Stimulated activated CD8-positive, alpha-beta memory T cell treated with anti-CD3 and anti-CD28 coated beads, Interleukin-4, amount 100 ng/mL, for 48 hours (primary cell): Measurements from ENCODE around the gene MAD2L1.
"Not testable (repeated sequence)": the region's sequence is repeated elsewhere in the genome, so short reads cannot be mapped to it uniquely, and the experiment has no call there.

Source experiments
- DNase-seq: peaks from one replicate; pipeline ENCODE4 v3.0.0-alpha.2; 2020

Gene MAD2L1

DNA sequence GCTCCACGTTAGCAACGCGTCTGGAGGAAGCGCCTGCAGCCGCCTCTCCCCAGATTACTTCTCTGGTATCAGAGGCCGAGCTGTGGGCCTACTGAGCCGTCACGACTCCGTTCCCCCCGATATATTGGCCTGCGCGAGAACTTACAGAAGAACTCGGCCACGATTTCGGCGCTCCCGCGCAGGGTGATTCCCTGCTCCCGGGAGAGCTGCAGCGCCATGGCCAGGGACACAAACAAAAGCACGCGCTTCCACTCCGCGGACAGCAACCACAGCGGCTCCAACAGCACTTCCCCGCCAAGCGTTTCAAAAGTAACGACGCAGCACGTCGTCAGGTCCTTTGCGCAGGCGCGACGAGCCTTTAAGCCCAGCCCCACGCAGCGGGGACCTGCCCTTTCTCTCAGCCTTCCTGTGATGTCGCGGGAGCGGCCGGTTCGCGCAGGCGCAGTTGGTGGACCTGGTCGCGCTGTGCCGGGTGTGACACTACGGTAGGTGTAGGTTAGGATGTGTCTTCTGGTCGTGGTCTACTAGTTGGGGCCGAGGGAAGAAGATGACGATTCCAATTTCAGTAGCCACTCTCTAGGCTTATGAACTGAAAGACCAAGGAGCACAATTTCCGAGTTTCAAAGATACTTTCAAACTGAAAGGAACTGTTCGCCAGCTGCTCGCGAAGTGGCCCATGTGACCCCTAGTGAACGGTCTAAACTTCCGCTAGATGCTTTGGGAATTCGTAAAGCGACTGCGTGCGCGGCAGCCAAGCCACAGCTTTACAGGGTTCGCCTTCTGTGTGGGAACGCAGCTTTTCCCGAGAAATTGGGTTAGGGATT lies at the start of gene MAD2L1:
Gene MAD2L1, minus strand, starts transcription at position 332 of the 824 bp plus-strand sequence. Its CDS starts 114 bp downstream, at position 218.
- DNase-seq, result peak; percentile 98

DNA sequence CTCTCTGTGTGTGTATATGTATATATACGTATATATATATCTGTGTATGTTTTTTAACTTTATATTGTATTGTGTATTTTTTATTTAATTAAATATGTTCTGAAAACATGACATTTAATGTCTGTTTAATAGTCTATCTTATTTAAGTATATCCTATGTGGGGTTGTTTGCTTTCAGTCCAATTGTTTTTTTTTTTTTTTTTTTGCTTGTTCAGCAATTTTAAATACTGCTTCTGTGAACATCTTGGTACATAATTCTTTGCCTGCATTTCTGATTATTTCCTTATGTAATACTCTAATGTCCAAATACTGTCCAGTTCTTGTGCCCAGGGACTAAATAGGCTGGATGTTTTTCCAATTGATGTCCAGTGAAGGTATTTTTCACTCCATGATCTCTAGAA lies 45.1 kb upstream of the MAD2L1 start:
- no peak for DNase-seq

DNA sequence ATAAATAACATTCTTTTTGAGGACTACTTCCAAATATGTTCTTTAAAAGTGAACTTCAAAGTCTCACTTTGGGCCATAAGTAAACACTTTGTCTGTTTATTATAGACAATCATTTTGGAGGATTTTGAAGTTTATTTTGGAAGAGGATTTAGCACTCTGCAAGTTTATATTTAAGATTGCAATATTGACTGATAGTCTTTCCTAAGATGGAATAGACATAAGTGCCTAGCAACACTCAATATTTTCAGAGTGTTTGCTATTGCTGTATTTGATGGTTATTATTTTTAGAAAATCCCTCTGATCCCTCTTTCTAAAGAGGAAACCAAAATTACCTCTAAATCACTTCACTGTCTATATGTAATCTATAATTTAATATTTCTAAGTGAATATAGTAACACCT lies 42.8 kb upstream of the MAD2L1 start:
- no peak for DNase-seq

DNA sequence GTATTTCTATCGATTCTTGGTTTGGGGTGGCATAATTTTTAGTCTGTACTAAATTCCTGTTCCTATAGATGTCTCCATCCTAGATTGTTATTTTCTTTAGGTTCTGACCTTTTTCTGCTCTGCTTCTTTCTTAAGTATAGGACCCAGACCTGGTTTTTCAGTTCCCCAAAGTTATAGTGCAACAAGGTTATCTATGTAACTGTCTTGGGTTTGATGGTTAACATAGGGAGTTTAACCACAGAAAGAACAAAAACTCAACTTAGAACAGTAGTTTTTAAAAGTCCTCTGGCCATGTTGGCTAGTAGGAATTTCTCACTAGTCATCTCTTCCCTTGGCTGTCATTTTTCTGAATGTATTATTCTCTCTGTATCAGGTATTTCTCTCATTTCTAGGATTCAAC lies 38.8 kb upstream of the MAD2L1 start:
- DNase-seq, result no peak

DNA sequence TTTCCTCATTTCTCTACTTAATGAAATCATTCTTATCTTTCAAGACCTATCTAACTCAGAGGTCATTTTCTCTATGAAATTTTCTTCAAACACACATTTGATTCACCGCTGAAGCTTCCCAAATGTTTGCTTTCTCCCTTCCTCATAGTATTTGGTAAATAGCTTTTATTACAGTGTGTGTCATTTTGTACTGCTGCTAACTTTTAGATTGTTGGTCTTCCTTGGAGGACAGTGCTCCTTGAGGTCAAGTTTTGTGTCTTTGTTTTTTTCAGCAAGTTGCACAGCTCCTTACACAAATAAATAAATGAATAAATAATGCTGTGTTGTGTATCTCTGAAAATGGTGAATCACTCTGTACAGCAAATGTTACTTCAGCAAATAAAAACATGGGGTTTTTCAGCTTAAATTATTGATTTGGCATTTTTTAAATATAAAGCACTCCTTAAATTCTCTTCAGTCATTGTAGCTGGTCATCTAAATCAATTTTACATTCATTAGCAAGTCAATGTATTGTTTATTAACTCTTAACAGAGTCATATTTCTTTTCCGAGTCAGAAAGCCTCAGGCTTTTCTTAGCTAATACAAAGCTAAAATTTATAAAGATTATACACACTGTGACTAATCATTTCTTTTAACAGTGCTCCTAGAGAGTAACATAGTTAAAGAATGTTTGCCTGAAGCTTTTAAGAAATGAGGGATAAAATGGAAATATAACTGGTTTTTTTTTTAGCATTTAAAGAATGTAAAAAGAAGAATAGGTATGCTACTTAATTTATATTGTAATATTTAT lies 30.1 kb upstream of the MAD2L1 start:
- DNase-seq, result no peak

DNA sequence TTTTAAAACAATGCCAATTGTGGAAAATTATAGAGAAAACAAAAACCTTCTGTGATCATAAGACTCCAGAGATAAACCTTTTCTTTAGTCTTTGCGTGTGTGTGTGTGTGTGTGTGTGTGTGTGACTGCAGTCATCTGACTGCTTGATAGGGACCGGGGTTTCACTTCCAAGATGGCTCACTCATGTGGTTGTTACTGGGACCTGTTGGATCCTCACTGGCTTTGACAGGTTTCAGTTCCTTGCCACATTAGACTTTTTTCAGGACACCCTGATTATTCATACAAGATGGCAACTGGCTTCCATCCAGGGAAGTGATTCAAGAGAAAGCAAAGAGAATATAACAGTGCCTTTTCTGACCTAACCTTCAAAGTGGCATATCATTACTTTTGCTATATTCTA lies 21.9 kb upstream of the MAD2L1 start:
- no peak for DNase-seq

DNA sequence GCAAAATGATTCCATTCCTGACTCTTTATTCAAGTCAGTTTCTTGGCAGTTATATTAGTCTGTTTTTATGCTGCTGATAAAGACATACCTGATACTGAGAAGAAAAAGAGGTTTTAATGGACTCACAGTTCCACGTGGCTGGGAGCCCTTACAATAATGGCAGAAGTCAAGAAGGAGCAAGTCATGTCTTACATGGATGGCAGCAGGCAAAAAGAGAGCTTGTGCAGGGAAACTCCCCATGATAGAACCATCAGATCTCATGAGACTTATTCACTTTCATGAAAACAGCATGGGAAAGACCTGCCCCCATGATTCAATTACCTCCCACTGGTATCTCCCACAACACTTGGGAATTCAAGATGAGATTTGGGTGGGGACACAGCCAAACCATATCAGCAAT lies 21.4 kb upstream of the MAD2L1 start:
- DNase-seq, result not testable (repeated sequence)

DNA sequence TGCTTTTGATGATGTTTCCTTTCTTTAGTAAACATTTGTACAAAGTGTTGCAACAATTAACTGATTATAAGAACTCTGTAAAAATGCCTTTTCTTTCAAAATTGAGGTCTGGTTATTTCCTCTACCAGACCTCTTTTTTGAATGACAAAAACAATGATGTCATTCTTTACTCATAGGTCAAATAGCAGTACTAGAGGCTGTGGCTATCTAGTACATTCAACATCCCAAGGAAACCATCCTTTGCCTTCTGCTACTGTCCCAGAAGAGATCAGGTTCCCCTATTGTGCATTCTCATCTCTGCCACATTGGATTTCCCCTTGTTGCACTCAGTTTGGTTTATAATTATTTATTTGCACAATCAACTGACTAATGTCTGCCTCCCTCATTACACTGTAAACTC lies 19.1 kb upstream of the MAD2L1 start:
- no peak for DNase-seq

DNA sequence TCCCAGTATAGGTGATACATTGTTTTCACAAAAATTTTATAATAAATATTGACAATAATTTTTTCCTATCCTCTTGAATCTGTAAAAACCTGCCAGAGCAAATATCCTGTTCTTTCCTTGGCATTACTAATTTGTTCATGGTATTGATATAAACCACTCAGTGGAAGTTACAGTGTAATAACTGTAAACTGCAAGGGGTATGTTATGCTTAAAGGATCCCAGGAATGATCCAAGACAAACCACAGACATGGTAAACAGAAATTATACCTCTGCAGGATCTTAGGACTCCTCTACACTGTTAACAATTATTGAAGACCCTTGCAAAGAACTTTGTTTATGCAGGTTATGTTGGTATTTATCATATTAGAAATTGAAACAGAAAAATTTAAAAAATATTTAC lies 17.7 kb upstream of the MAD2L1 start:
- DNase-seq, result no peak

DNA sequence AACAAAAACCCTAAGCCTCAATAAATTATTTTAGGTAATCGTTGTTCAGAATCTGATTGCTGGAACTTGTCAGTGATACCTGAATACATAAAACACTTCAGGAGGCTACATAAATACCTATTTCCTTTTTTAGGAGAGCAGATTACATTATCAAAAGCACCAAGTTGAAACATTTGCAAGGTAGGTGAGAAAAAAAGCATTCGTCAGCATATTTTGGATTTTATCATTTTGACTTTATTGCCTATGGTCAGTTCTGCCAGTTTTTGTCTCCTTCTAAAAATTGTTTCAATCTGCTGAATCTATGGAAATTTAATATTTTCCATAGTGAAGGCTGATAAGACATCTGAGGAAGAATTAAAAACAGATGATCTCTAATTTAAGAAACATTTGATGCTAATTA lies 16.5 kb upstream of the MAD2L1 start:
- DNase-seq, result no peak

DNA sequence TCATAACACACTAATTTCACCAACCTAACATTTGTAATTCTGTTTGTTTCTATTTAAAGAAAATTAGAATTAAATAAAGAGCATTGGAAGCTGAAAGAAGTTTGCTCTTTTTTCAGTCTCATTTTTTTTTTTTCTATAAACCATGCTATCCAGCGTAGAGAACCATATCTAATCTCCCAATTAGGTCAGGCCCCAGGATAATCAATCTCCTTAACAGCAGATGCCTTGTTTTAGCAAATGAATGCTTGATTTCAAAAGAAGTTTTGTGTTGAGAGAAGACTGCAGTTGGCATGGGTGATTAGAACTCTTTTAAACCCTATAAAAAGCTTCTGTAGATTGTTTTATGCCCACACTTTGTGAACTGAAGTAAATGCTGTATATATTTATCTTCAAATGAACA lies 15.6 kb upstream of the MAD2L1 start:
- DNase-seq, result no peak

DNA sequence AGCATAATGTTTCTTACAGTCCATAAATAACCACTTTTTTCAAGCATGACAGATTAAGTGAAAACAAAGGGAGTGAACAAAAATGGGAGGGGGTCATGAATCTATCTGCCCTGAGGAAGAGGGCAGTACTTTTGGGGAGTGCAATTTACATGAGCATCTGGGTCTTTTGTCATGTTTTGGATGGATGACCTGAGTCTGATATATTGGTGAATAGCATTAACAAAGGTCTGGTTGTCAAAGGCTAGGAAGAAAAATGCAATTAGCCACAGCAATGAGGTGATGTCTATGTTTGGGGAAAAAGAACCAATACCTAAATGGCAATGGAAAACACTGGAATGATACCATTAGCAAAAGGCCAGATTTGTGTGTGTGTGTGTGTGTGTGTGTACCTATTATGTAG lies 15.1 kb upstream of the MAD2L1 start:
- no peak for DNase-seq

DNA sequence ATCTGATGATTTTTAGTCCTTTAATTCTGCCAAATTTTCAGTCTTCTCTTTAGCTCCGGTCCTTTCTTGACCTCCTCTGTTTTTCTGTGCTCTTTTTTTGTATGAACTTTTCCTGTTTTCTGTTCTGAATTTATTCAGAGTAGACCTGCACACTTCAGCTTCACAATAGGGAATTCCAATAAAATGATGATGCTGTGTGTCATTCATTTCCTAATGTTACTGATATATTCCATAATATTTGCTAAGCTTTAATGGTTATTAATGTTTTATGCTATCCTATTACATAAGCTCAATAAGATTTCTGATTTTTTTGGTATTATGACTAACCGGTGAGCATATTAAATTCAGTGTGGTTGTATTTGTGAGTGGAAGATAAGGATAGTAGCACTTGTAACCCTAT lies 13.9 kb upstream of the MAD2L1 start:
- no peak for DNase-seq

DNA sequence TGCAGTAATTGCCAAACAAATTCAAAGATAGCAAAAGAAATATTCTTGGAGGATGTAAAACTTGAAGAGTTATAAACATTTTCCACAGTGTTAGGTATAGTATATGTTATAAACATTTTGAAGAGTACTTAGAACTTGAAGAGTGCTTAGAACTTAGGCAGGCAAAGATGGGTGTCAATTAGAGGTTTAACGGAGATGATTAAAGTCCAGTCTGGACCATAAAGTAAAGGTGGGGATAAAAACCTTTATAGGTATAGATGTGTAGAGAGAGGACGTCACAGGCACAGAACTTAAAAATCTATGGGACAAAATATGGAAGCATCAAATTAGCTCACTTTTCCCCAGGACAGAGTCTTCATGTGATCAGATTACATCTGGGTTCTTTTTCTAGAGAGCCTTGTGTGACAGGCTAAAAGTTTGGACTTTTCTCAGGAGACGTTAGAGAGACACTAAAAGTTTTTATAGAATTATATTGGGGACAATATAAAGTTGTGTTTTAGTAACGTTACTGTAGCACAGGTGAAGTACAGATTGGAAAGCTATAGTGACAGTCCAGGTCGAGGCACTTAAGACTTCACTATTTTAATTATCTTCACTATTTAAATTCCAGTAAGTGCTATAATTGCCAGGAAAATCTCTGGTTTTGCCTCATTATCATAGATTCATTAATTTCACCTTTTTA lies 13.3 kb upstream of the MAD2L1 start:
- no peak for DNase-seq

DNA sequence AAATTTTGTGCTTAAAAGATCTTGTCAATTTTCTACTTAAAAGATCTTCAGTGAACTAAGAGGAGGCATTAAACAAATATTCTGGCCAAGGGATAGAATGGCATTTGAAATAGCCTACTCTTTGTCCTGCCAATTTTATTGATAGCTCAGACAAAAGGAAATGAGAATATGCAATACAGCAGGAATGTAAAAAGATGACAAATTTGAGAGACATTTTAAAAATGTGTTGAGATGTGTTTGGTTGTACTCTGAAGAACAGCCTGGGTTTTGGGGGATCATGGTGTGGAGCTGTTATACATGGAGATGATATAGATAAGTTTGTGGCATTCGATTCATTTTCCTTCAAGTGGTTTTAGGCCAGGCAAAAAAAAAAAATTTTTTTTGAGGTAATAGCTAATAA lies 11.6 kb upstream of the MAD2L1 start:
- DNase-seq, result no peak

DNA sequence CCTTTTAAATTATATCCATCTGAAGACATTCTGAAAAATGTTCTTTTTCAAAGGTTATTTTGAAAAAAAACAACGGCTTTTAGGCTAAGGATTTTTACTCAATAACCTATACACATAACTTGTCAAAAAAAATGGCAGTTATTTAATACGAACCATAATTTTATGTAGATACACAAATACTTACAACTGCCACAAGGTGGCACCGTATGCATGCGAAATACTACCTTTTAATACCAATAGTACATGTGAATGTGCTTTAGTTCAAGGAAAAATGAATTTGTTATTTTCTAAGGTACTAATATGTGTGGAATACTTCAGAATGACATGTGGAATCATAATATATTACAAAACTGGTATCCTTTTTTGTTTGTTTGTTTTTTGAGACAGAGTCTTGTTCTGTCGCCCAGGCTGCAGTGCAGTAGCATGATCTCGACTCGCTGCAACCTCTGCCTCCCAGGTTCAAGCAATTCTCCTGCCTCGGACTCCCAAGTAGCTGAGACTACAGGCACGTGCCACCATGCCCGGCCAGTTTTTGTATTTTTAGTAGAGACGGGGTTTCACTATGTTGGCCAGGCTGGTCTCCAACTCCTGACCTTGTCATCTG lies 4.6 kb upstream of the MAD2L1 start:
- DNase-seq, result peak; percentile 37

DNA sequence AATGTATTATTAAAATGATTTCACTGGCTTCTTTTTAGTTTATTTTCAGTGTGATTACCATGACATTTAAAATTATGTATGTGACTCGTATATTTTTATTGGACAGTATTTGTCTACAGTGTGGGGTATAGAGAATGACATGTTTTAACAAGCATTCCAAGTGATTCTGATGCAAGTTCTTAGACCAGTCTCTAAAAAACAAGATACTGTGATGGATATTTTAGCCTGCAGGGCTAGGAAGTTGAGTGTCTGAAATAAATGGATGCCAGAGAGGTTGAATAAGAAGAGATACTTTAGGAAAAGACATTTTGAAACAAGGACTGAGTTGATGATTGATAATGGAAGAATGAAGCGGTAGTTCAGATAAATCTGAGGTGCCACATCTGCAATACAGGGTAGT lies 3.5 kb upstream of the MAD2L1 start:
- DNase-seq, result no peak

DNA sequence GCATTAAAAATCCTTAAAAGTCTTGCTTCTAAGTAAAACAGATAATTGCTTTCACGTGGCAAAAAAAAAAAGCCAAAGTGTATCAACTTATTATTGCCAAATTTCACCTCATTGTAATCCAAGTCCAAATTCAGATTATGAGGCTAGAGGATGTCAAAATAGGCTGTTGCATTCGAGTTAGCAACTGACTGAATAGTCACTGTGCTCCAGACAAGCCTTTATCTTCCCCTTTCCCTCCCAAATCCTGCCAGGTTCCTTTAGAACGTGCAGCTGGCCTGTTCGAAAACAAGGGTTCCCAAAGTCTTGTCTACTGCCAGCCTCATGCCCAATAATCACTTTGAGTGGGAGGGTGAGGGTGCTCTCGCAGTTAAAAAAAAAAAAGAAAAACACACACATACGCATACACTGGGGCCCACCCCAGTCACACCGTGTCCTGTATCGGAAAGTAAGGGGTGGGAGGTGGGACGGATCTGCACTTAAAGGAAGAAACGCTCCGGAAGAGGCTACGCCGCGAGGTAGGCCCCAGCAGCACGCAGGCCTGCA lies 603 bp downstream of the MAD2L1 start:
- no peak for DNase-seq

DNA sequence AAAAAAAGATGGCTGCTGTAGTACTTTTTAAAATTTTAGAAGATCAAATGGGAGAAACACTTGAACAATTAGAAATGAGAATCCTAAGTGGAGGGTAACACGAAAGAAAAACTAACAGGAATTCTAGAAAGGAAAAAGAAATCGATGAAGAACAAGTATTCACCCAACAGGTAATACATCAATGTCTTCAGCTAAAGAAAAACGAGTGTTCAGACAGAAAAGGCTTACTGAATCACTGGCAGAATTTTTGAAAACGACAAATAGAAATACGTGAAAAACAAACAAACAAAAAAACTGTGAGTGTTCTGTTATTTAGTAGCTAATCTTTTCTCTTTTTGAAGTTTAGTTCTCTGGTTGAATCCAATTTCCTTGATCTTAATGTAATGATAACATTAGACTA lies 1.8 kb downstream of the MAD2L1 start:
- DNase-seq, result no peak

DNA sequence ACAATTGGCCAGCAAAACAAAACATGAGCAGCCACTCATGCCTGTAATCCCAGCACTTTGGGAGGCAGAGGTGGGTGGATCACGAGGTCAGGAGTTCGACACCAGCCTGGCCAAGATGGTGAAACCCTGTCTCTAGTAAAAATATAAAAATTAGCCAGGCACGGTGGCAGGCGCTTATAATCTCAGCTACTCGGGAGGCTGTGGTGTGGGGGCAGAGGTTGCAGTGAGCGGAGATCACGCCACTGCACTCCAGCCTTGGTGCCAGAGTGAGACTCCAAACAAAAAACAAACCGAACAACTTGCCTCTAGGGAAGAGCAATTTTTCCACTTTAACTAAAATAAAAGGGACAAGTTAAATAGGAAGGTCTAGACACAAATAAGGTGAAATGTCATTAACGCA lies 2.9 kb downstream of the MAD2L1 start:
- not testable (repeated sequence) for DNase-seq

DNA sequence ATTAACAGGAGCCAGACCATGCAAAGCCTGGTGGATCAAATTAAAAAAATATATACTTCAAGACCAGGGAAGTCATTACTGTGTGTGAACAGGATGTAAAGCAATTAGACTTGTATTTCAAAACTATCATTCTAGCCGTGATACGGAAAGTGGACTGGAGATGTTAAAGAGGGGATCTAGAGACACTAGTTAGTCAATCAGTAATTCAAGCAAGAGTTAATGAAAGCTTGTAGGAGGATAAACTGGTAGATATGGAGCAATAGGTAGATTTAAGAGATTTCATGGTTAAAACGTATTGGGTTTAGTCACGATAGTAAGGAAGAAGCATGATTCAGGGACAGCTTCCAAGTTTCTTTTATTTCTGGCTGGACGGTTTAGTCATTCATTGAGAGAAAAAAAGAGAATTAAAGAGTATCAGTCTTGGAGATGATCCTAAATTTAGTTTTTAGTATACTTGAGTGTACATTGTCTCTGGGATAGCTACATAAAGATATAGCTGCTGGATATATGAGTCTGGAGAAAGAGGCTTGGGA lies 3.9 kb downstream of the MAD2L1 start:
- no peak for DNase-seq

DNA sequence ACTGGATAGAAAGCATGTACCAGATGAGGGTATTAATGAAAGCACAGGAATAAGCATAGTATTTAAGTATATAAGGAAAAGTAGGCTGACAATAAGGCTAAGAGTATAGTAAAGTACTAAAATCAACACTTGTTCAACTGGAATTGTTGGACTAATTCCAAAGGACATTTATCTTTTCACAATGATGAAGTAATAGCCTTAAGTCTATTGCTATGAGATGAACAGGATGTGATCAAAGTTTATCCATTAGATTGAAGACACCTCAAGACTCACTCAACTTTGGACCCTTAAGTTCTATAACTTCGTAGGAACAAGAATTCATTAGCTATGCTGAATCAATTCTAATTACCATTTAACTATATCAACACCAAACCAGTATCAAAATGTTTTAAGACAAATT lies 7.6 kb downstream of the MAD2L1 start:
- DNase-seq, result no peak

DNA sequence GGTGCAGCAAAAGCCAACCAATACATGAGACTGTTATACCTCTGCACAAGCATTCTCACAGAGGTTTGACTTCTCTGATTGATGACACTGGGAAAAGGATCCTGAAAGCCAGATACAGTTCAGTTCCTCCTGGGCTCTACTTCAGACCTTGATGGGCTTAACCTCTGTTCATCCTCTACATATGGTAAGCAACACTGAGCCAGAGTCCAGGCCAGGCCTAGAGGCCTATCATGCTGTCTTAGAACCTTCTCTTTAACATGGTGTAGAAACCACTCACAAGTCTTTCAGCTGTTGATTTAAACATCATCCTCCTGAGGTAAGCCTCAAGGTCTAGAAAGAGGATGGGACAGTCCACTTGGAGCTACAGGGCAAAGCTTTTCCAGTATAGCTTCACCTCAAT lies 9.2 kb downstream of the MAD2L1 start:
- no peak for DNase-seq
